ENCODE data around the gene CADM1.

DNA sequence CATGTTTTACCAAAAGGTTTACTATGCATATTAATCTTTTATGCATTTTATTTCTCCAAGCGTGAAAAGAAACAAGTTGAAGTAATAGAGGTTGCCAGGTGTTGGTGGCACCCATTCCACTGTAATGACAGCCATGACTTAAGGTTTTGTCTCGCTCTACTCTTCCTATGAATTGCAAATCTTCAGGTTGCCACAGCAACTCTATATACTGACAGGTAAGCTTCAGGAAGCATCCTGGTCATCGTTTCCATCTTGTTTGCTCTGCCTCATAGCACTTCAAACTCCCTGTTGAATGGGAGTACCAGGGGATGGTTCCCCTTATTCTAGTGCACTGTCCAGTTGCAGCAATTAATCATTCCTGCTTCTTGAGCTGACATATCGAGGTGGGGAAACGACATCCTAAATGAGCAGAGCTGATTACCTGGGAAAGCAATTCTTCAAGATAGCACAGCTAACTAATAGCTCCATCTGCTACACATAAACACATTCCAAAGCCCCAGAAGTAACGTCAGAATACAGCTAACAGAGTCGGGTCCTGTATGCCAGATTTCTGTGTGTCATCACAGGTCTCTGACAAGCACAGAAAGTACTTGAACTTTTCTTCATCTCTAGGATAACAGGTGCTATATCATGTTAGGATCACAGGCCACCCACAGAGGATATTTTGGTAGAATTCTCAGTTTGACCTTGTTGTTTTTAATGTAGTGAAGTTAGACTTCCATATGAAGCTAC lies 80.3 kb downstream of the CADM1 start:
- TF ChIP-seq, protein P1, sequence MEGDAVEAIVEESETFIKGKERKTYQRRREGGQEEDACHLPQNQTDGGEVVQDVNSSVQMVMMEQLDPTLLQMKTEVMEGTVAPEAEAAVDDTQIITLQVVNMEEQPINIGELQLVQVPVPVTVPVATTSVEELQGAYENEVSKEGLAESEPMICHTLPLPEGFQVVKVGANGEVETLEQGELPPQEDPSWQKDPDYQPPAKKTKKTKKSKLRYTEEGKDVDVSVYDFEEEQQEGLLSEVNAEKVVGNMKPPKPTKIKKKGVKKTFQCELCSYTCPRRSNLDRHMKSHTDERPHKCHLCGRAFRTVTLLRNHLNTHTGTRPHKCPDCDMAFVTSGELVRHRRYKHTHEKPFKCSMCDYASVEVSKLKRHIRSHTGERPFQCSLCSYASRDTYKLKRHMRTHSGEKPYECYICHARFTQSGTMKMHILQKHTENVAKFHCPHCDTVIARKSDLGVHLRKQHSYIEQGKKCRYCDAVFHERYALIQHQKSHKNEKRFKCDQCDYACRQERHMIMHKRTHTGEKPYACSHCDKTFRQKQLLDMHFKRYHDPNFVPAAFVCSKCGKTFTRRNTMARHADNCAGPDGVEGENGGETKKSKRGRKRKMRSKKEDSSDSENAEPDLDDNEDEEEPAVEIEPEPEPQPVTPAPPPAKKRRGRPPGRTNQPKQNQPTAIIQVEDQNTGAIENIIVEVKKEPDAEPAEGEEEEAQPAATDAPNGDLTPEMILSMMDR (conservative IDR thresholded peaks at IDR 0.05; ENCODE audit: low read depth in 2 of 2), result no peak
- TF ChIP-seq POLR2AphosphoS5 (IDR thresholded peaks at IDR 0.05; ENCODE audit: low read depth) (no peak), NANOG (IDR thresholded peaks at IDR 0.05; ENCODE audit: borderline replicate concordance) (no peak)
- TF ChIP-seq, protein P2, sequence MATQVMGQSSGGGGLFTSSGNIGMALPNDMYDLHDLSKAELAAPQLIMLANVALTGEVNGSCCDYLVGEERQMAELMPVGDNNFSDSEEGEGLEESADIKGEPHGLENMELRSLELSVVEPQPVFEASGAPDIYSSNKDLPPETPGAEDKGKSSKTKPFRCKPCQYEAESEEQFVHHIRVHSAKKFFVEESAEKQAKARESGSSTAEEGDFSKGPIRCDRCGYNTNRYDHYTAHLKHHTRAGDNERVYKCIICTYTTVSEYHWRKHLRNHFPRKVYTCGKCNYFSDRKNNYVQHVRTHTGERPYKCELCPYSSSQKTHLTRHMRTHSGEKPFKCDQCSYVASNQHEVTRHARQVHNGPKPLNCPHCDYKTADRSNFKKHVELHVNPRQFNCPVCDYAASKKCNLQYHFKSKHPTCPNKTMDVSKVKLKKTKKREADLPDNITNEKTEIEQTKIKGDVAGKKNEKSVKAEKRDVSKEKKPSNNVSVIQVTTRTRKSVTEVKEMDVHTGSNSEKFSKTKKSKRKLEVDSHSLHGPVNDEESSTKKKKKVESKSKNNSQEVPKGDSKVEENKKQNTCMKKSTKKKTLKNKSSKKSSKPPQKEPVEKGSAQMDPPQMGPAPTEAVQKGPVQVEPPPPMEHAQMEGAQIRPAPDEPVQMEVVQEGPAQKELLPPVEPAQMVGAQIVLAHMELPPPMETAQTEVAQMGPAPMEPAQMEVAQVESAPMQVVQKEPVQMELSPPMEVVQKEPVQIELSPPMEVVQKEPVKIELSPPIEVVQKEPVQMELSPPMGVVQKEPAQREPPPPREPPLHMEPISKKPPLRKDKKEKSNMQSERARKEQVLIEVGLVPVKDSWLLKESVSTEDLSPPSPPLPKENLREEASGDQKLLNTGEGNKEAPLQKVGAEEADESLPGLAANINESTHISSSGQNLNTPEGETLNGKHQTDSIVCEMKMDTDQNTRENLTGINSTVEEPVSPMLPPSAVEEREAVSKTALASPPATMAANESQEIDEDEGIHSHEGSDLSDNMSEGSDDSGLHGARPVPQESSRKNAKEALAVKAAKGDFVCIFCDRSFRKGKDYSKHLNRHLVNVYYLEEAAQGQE (IDR thresholded peaks at IDR 0.05; ENCODE audit: unreplicated experiment), result no peak
